ENCODE results near the gene MROH7. TPM values are rescaled to one million over a fixed set of nuclear protein-coding genes. Genes with fewer than 3 reads are reported as not detected.

The MROH7 gene
- total RNA-seq, 1 experiment from 2014 or later, result not detected

- H3K4me1 ChIP-seq (ENCODE audit: insufficient read depth, low read length, poor library complexity, severe bottlenecking), result peaks cover 7% of the 10 kb centered on the region
- CTCF ChIA-PET, result no interaction called here
- POLR2A ChIA-PET (ENCODE audit: low non-redundant PET), result interaction anchor here (0.5 kb wide), 1 partner anchor 171 kb away, joined by 9 read pairs; the partner anchor contains the start of gene DHCR24
- H3K4me3 ChIP-seq (ENCODE audit: low read depth, low read length, poor library complexity, severe bottlenecking), result peak within 1 kb of the TSS; percentile 95
- TSS peak; percentile 65 for BruUV-seq (replicated peaks)
- peak; percentile 91 for DNase-seq (ENCODE audit: low spot score)
- H3K9me3 ChIP-seq (ENCODE audit: low read depth, low read length, poor library complexity, severe bottlenecking), result no peaks in the 10 kb centered on the region
- peak within 1 kb of the TSS; percentile 65 for H3K27ac ChIP-seq (ENCODE audit: low read depth, low read length, poor library complexity, severe bottlenecking)
- H3K27me3 ChIP-seq (replicated peaks; ENCODE audit: insufficient read depth, low read depth, low read length, poor library complexity), result peaks cover 7% of the 10 kb centered on the region
- intact Hi-C loops (cut with micrococcal nuclease; ENCODE audit: unreplicated experiment), result no loop called here
- no peak for TF ChIP-seq EZH2 (IDR thresholded peaks at IDR 0.05; ENCODE audit: borderline replicate concordance, low read depth, low read length, poor library complexity, severe bottlenecking)
- TF ChIP-seq CTCF (conservative IDR thresholded peaks at IDR 0.05; ENCODE audit: low read depth, low read length), result no peak
- peaks cover 16% of the 10 kb centered on the region for H3K36me3 ChIP-seq (ENCODE audit: insufficient read depth, low read length, poor library complexity, severe bottlenecking)
These were observed 74.1 kb downstream of the MROH7 start, which contains the start of gene TTC4 for GRCh38 chr1:54715493-54716298. TSS of gene TTC4 (plus strand) at chr1:54715861. CDS start at chr1:54715909, 48 bp downstream.

DNA sequence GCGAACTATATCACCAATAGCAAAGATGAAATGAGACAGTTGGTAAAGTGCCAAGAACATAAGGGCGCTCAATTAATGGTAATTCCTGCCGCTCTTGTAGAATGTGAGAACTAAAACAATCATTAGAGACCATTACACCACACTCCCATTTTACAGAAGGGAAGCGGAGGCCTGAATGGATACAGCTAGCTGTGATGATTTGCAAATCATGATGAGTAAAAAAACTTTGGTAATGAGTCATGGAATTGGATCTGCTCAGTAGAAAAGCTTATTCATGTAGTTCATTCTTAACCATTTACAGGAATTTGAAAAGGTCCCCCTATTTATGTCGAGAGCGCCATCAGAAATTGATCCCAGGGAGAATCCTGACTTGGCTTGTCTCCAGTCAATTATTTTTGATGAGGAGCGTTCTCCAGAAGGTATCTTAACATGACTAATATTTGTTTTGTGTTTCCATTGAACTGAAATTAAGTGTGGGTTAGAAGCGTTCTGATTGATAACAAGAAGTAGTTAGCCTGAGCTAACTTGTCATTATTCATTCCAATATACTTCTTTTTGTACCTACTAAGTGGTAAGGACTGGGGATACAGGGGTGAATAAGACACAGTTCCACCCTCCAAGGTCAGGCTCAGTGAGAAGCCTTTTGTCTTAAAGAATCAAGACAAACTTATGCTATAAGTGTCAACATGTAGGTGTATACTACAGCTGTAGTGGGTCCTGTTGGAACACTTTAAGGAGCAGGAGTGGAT is 74.9 kb downstream of the MROH7 start:
- Histone ChIP-seq H3K4me3 (ENCODE audit: low read depth, low read length, poor library complexity, severe bottlenecking) (peak overlapping the region; percentile 95), H3K36me3 (ENCODE audit: insufficient read depth, low read length, poor library complexity, severe bottlenecking) (peaks cover 22% of the 10 kb centered on the region), H3K4me1 (ENCODE audit: insufficient read depth, low read length, poor library complexity, severe bottlenecking) (peaks cover 7% of the 10 kb centered on the region), H3K9me3 (ENCODE audit: low read depth, low read length, poor library complexity, severe bottlenecking) (no peaks in the 10 kb centered on the region), H3K27me3 (replicated peaks; ENCODE audit: insufficient read depth, low read depth, low read length, poor library complexity) (no peaks in the 10 kb centered on the region), H3K27ac (ENCODE audit: low read depth, low read length, poor library complexity, severe bottlenecking) (peak overlapping the region; percentile 65)
- intact Hi-C loops (cut with micrococcal nuclease; ENCODE audit: unreplicated experiment), result no loop called here
- TF ChIP-seq EZH2 (IDR thresholded peaks at IDR 0.05; ENCODE audit: borderline replicate concordance, low read depth, low read length, poor library complexity, severe bottlenecking) (no peak), CTCF (conservative IDR thresholded peaks at IDR 0.05; ENCODE audit: low read depth, low read length) (no peak)
- DNase-seq (ENCODE audit: low spot score), result no peak
- ChIA-PET CTCF (no interaction called here), POLR2A (ENCODE audit: low non-redundant PET) (no interaction called here)
- no TSS peak for BruUV-seq (replicated peaks)

- no peaks in the 10 kb centered on the region for H3K9me3 ChIP-seq (ENCODE audit: low read depth, low read length, poor library complexity, severe bottlenecking)
- peaks cover 5% of the 10 kb centered on the region for H3K4me1 ChIP-seq (ENCODE audit: insufficient read depth, low read length, poor library complexity, severe bottlenecking)
- TF ChIP-seq CTCF (conservative IDR thresholded peaks at IDR 0.05; ENCODE audit: low read depth, low read length) (no peak), EZH2 (IDR thresholded peaks at IDR 0.05; ENCODE audit: borderline replicate concordance, low read depth, low read length, poor library complexity, severe bottlenecking) (no peak)
- BruUV-seq (replicated peaks), result no TSS peak
- POLR2A ChIA-PET (ENCODE audit: low non-redundant PET), result no interaction called here
- CTCF ChIA-PET, result no interaction called here
- peaks cover 58% of the 10 kb centered on the region for H3K36me3 ChIP-seq (ENCODE audit: insufficient read depth, low read length, poor library complexity, severe bottlenecking)
- H3K27me3 ChIP-seq (replicated peaks; ENCODE audit: insufficient read depth, low read depth, low read length, poor library complexity), result no peaks in the 10 kb centered on the region
- H3K4me3 ChIP-seq (ENCODE audit: low read depth, low read length, poor library complexity, severe bottlenecking), result no peak overlapping the region
- no peak overlapping the region for H3K27ac ChIP-seq (ENCODE audit: low read depth, low read length, poor library complexity, severe bottlenecking)
- no peak for DNase-seq (ENCODE audit: low spot score)
- intact Hi-C loops (cut with micrococcal nuclease; ENCODE audit: unreplicated experiment), result no loop called here
These were observed 80.1 kb downstream of the MROH7 start for GRCh38 chr1:54721719-54722118.

All from A673 (cell line).